SHP77 treated with DMSO at 0.1 percent for 48 hours (cell line): ENCODE data around the gene SRC.

ENCODE experiments used
- DNase-seq: peaks from one replicate; lab custom pipeline; 2025; lab: John Stamatoyannopoulos, UW

The SRC gene

DNA sequence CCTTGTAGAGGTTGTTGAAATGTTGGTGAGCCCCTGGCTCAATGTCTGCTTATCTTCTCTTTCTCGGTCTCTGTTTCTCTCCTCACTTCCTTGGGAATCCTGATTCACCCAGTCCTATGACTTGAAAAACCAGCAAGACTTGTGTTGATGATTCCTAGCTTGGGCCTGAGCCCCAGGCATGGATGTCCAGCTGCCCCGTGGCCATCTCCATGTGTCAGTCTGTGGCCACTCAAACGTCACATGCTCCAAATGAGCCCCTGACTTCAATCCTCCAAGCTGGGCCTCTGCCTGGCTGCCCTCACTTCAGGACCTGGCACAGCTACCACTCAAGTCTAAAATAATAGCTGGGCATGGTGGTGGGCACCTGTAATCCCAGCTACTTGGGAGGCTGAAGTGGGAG is 81.0 kb downstream of the SRC start:
- no peak for DNase-seq

DNA sequence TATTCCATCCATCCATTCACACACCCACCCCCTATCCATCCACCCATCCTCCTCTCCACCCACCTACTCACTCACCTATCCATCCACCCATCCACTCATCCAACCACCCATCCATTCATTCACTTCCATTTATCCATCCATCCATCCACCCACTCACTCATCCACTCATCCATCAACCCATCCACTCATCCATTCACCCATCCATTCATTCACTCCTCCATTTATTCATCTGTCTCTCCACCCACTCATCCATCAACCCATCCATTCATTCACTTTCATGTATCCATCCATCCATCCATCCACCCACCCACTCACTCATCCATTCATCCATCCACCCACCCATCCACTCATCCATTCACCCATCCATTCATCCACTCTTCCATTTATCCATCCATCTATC is 84.1 kb downstream of the SRC start:
- DNase-seq, result no peak

DNA sequence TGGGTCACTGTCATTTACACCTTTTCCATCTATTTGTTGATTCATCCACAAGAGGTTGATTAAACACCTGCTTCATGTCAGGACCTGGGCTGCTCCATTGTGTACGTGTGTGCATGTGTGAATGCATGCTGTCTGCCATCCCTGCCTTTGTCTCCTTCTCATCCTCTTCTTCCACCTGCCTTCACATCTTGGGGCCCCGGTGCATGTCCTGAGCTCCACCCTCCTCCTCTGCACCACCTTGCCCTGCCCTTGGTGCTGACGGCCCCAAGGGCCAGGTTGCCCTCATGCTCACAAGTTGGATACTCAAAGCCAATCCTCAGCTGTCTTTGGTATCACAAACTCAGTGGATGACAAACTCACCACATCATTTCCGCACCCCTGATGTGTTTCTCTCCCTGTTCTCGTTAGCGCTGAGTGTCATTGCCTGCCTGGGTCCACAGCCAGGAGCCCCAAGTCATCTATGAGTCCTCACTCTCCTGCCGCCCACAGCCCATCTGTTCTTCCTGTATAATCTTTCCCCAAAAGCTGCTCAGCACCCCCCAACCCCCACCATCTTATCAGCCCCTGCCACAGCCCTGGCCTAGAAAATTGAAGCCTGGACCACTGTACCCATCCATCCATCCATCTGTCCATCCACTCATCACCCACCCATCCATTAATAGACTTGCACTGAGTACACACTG is 85.0 kb downstream of the SRC start:
- no peak for DNase-seq

- DNase-seq, result no peak
Observed at GRCh38 chr20:37431786-37432185, 85.8 kb downstream of the SRC start.

GRCh38 chr20:37432606-37433005 is 86.7 kb downstream of the SRC start:
- DNase-seq, result no peak

- DNase-seq, result no peak
Observed at GRCh38 chr20:37435607-37436006, 89.7 kb downstream of the SRC start.

DNA sequence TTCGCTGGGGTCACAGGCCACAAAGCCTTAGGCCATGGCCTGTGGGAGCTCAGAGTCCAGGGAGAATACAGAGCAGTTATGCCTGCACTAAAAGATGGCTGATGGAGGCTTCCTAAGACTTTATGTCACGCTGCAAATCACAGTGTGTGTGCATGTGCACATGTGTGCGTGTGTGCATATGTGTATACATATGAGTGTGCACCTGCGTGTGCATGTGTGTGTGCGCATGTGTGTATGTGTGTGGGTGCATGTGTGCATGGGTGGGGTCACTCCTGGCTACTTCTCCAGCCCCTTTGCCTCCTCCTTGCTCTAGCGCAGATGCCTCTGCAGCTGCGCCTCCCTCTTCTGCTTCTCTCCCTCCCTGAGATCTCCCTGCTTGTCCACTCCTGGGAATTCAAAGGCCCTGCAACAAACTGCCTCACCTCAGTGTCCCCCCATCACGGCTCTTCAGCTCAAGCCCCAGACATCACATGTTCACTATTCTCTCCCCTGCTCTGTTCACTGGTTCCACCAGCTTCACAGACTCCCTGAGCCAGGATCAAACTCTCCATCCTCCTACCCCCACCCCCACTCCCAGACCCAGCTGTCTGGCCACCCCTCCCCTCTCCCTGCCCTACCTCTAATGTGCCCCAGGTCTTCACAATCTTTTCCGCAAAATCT is 90.7 kb downstream of the SRC start:
- no peak for DNase-seq

GRCh38 chr20:37437676-37438075 is 91.7 kb downstream of the SRC start:
- DNase-seq, result no peak

GRCh38 chr20:37438464-37439222 is 92.7 kb downstream of the SRC start:
- DNase-seq, result no peak

- DNase-seq, result no peak
Observed at GRCh38 chr20:37439223-37439933, 93.4 kb downstream of the SRC start.

DNA sequence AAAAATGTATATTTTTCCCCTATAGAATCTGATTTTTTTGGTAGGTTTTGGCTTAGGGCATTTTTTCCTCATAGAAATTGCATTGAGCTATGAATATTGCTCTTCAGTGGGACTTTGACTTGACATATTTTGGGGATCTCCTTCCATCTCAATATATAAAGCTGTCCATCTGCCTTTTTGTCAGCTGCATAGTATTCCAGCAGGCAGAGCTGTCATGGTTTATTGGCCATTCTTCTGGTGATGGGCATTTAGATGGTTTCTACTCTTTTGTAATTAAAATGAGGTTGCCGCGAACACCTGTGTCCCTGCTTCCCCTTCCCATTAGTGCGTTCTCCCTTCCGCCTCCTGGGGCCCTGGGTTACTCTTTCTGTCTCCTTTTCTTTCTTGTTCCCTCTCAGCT is 95.1 kb downstream of the SRC start:
- no peak for DNase-seq

DNA sequence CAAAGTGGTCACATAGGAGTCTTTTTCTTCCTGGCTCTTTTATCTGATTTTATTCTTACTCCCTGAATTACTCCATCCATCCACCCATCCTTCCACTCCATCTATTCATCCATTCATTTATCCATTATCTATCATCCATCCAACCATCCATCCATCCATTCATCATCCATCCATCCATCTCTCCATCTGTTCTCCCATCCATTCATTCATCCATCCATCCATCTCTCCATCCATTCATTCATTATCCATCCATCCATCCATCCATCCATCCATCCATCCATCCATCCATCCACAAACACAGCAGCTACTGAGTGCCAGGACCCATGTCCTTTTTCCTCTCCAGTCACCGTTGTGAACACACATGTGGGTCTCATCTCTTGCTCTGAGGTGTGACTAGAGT is 96.6 kb downstream of the SRC start:
- no peak for DNase-seq

GRCh38 chr20:37442986-37443385 is 97.0 kb downstream of the SRC start:
- no peak for DNase-seq

DNA sequence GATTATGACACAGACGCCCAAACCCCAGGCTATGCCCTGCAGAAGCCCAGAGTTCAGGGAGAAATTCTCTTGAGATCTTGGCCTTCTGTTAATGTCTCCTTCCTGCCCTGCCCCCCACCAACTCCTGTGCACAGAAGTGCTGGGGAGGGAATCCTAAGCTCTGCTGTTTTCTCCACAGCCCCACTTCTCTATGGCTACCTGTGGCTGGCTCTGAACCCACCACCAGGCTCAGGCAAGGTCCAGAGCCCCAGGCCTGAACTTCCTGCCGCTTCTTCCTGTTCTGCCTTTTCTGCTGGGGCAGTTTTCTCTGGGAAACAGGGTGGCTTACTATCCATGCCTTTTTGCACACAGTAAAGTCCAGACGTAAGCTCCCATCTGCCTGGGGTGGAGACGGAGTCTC is 97.7 kb downstream of the SRC start:
- no peak for DNase-seq

DNA sequence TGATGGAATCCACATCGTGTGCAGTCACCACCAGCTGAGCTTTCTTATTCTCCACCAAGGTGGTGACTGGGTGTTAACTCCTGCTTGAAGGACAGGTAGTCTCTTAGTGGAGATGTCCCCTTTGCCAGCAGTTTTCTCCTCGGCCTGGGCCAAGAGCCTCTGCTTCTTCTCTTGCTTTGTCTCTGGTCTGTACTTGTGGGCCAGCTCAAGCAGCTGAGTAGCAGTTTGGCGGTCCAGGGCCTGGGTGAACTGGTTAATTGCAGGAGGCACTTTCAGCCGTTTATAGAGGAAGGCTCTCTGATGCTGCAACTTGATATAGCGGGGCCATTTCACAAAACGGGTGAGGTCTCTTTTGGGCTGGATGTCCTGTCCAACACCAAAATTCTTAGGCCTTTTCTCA is 99.1 kb downstream of the SRC start:
- DNase-seq, result no peak

- DNase-seq, result no peak
Observed at GRCh38 chr20:37446286-37447032, 100.5 kb downstream of the SRC start.

GRCh38 chr20:37447688-37448087 is 101.7 kb downstream of the SRC start:
- no peak for DNase-seq

DNA sequence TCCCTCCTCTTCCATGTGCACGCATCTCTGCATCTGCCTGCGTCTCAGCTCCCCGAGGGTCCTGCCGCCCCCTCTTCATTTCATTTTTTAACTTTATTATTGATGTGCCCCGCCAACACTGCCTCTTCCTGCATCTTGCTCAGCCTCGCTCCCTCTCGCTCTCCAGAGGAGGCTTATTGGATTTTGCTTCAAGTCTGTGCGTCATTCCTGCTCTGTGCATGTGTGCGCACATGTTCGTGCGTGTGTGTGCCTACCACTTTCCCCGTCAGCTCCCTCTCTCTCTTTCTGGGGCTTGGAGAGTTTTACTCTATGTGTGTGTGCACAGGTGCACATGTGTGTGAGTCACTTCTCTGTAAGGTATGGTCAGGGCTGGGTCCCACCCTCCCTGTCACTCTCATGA is 103.3 kb downstream of the SRC start:
- no peak for DNase-seq

GRCh38 chr20:37450344-37450743 is 104.4 kb downstream of the SRC start:
- DNase-seq, result no peak

GRCh38 chr20:37451616-37452015 is 105.7 kb downstream of the SRC start:
- no peak for DNase-seq

DNA sequence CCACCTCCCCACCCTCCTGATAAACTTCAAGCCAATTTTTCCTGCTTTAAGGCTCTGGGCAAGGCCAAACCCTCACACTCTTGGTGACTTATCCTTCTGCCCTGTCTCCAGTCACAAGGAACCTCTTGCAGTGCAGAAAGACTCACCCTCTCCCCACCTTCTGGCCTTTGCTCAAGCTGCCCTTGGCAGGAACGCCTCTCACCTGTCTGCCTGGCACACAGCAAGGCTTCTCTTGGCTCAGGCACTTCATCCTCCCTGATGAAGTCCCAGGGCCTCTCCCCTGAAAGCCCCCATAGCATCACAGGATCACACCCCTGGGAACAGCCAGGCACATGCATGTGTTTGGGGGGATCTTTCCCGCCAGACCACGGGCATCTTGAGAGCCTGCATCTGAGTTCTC is 106.3 kb downstream of the SRC start:
- DNase-seq, result no peak

- DNase-seq, result no peak
Observed at GRCh38 chr20:37453288-37453687, 107.3 kb downstream of the SRC start.
